AG04449 (cell line): ENCODE data around the gene CTNNBIP1.
"Not testable (repeated sequence)": the region's sequence is repeated elsewhere in the genome, so short reads cannot be mapped to it uniquely, and the experiment has no call there.

ENCODE experiments used
- CTCF ChIA-PET: fragments of 350-600 bp; formaldehyde crosslinking; extraction: SDS; loops from one replicate; lab custom pipeline; 2021; ENCODE audit warnings: antibody characterized with exemption; lab: Yijun Ruan, JAX
- POLR2A ChIA-PET: fragments of 400-600, 350-600 bp; formaldehyde crosslinking; extraction: SDS; loops from one replicate; lab custom pipeline; 2020; ENCODE audit warnings: antibody characterized with exemption, inconsistent platforms; lab: Yijun Ruan, JAX
- DNase-seq: peaks from one replicate; pipeline ENCODE4 v3.0.0-alpha.2; 2010; ENCODE audit warnings: low read depth, low spot score
- H3K4me3 ChIP-seq: 2 replicates; pipeline ENCODE4 v1.5.1; 2011; ENCODE audit warnings: low read depth, mild to moderate bottlenecking, control low read depth, low read length
- TF ChIP-seq, protein P1 (sequence below): IDR thresholded peaks from one replicate; pipeline ENCODE4 v1.5.1; 2011; ENCODE audit warnings: mild to moderate bottlenecking, moderate library complexity, low read length, control low read depth, inconsistent platforms; ENCODE audit not compliant: insufficient read depth; ENCODE audit errors: missing control alignments

Gene CTNNBIP1

DNA sequence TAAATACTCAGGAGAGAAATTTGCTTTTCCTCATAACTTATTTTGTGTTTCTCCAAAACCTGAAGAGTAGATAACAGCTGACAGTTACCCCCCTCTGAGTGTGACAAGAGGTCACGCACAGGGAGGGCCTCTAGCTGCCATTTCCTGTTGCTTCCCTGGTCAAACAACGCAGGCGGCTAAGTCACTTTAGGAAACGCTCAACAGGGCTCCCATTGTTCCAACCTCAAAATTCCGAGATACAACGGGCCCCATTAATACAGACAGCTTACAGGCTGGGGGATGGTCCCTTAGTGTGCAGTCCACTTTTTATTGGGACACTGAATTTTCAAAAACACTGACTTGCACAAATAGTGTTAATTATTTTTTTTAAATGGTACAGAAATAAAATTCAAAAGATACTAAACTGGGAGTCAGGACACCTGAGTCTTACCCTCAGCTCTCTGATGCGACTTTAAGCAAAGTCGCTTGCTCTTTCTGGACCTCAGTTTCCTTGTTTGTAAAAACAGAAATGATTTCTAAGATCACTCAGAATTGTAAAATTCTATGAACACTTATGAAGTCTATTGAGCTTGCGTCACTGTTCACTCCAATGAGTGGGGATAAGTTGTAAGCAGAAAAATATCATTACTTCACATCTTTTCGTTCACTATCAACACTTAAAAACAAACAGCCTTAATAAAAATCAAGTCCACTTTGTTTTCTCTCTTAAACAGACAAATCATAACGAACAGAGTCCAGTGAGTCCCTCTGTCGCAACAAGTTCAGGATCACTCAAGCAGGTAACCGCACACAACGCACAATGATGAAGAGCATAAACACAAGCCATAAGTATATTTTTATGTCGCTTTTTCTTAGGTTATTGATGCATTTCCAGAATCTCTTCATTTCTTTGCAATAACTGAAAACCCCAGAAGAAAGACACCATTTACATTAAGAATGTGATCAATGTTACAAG is 19.6 kb upstream of the CTNNBIP1 start:
- ChIA-PET CTCF (interaction anchor here (1.0 to 2.4 kb wide), 4 partner anchors 12 to 55 kb away, joined by 3 to 8 read pairs (median 4); no protein-coding TSS in a partner anchor), POLR2A (no interaction called here)
- TF ChIP-seq, protein P1, sequence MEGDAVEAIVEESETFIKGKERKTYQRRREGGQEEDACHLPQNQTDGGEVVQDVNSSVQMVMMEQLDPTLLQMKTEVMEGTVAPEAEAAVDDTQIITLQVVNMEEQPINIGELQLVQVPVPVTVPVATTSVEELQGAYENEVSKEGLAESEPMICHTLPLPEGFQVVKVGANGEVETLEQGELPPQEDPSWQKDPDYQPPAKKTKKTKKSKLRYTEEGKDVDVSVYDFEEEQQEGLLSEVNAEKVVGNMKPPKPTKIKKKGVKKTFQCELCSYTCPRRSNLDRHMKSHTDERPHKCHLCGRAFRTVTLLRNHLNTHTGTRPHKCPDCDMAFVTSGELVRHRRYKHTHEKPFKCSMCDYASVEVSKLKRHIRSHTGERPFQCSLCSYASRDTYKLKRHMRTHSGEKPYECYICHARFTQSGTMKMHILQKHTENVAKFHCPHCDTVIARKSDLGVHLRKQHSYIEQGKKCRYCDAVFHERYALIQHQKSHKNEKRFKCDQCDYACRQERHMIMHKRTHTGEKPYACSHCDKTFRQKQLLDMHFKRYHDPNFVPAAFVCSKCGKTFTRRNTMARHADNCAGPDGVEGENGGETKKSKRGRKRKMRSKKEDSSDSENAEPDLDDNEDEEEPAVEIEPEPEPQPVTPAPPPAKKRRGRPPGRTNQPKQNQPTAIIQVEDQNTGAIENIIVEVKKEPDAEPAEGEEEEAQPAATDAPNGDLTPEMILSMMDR = no peak
- H3K4me3 ChIP-seq = no peak overlapping the region
- no peak for DNase-seq

DNA sequence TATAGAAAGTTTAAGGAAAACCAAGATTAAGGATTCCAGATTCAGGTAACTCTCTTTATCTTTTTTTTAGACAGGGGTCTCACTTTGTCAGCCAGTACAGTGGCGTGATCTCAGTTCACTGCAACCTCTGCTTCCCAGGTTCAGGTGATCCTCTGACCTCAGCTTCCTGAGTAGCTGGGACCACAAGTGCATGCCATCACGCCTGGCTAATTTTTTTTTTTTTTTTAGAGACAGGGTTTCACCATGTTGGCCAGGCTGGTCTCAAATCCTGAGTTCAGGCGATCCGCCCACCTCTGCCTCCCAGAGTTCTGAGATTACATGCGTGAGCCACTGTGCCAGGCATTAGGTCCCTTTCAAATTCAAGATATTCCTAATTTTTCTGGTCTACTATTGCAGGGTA is 17.2 kb upstream of the CTNNBIP1 start:
- TF ChIP-seq, protein P1 = no peak
- POLR2A ChIA-PET = no interaction called here
- no peak for DNase-seq
- H3K4me3 ChIP-seq = no peak overlapping the region
- CTCF ChIA-PET = no interaction called here

DNA sequence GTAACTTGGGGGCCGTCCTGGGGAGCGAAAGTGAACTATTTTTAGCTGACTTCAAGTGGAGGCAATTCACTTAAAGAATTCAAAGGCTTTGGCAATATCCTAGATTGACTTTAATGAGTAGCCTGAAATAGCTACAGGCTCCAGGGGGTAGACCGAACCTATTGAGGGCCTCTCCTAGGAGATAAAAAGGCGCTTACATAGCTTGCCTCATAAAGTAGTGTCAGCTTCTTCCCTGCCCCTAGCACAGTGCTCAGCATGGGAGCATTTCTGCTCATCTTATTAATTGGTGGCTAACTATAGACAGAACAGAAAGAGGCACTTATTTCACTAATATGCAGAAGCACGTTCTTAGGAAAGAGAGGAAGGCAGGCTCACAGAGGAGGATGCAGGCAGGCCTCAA is 12.3 kb upstream of the CTNNBIP1 start:
- no peak for DNase-seq
- CTCF ChIA-PET = interaction anchor here (0.7 to 1.4 kb wide), 6 partner anchors 8 to 48 kb away, joined by 3 to 5 read pairs (median 4); no protein-coding TSS in a partner anchor
- TF ChIP-seq, protein P1 = no peak
- POLR2A ChIA-PET = interaction anchor here (0.7 kb wide), 1 partner anchor 21 kb away, joined by 4 read pairs; the partner anchor contains the start of genes LZIC and NMNAT1
- H3K4me3 ChIP-seq = no peak overlapping the region

DNA sequence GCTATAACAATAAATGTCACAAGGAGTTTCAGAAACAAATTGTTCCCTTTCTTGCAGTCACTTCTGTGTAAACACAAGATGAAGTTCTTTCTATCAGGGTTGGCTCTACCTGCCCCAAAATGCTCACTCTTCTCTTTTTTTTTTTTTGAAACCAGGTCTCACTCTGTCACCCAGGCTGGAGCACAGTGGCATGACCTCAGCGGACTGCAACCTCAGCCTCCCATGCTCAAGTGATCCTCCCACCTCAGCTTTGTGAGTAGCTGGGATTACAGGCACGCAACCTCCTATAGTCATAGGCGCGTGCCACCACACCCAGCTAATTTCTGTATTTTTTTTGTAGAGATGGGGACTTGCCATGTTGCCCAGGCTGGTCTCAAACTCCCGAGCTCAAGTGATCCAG is 10.5 kb upstream of the CTNNBIP1 start:
- H3K4me3 ChIP-seq = no peak overlapping the region
- ChIA-PET POLR2A (no interaction called here), CTCF (interaction anchor here (0.9 to 1.6 kb wide), 2 partner anchors 21 to 253 kb away, joined by 3 to 4 read pairs; no protein-coding TSS in a partner anchor)
- DNase-seq = no peak
- TF ChIP-seq, protein P1 = no peak

DNA sequence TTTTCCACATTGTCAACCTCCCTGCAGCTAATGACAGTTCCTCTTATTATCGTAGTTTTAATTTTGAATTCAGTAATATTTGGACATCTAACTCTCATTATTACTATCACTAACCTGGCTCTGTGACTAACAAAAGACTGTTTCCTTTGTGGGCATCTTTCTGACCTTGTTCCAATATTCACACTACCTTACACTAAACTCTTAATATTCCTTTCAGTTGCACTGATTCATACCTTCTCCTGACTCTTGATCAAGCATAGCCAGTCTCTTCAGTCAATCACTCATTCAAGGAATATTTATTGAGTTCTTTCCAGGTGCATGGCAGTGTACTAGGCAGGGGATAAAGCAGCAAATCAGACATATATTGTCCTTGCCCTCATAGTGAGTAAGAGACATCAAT is 7.8 kb upstream of the CTNNBIP1 start:
- TF ChIP-seq, protein P1 = no peak
- H3K4me3 ChIP-seq = no peak overlapping the region
- ChIA-PET POLR2A (no interaction called here), CTCF (interaction anchor here (0.6 kb wide), 1 partner anchor 20 kb away, joined by 3 read pairs; no protein-coding TSS in a partner anchor)
- no peak for DNase-seq

DNA sequence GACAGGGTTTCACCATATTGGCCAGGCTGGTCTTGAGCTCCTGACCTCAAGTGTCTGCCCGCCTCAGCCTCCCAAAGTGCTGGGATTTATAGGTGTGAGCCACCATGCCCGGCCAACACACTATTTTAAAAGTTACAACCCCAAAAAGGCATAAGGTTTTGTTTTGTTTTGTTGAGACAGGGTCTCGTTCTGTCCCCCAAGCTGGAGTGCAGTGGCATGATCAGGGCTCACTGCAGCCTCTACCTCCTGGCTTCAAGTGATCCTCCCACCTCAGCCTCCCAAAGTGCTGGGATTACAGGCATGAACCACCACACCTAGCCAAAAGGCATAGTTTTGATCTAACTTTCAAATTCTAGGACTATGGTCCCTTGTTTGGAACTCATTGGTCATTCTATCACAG is 7.4 kb upstream of the CTNNBIP1 start:
- DNase-seq, H3K4me3 ChIP-seq, POLR2A ChIA-PET: not testable (repeated sequence)
- CTCF ChIA-PET = interaction anchor here (0.7 to 5.9 kb wide), 4 partner anchors 11 to 291 kb away, joined by 3 to 63 read pairs (median 4); no protein-coding TSS in a partner anchor
